ENCODE data around the gene SSTR3. TPM values are rescaled to one million over a fixed set of nuclear protein-coding genes. Genes with fewer than 3 reads are reported as not detected.
A peak's percentile ranks its signal among the peaks of the same experiment; 100 is the strongest.
"Not testable (repeated sequence)": the region's sequence is repeated elsewhere in the genome, so short reads cannot be mapped to it uniquely, and the experiment has no call there.

Gene SSTR3
- total and polyA plus RNA-seq, 3 donors from 2014 or later = 26.8 to 54.4 (median 40.1) TPM

GRCh38 chr22:37203354-37204044 lies 8.8 kb downstream of the SSTR3 start:
- no peaks in the 10 kb centered on the region for H3K36me3 ChIP-seq (ENCODE audit: low read depth, missing control alignments)
- intact Hi-C loops (cut with DNase I; ENCODE audit: low total_unique reads) = loop anchor here (5.0 kb wide), 1 partner anchor 41 kb away; no protein-coding TSS in a partner anchor
- H3K27me3 ChIP-seq = no peaks in the 10 kb centered on the region
- peaks cover 4% of the 10 kb centered on the region for H3K4me1 ChIP-seq
- H3K9me3 ChIP-seq = no peaks in the 10 kb centered on the region
- 67 to 74% methylated on average over 12 to 16 of the region's 16 CpGs for WGBS, 2 donors
- TF ChIP-seq POLR2A (IDR thresholded peaks at IDR 0.05) (no peak), CTCF (IDR thresholded peaks at IDR 0.05) (no peak)
- no peak for DNase-seq
- H3K27ac ChIP-seq = no peak overlapping the region
- no peak overlapping the region for H3K4me3 ChIP-seq

- TF ChIP-seq POLR2A (IDR thresholded peaks at IDR 0.05) (no peak), CTCF (IDR thresholded peaks at IDR 0.05) (no peak)
- 75 to 81% methylated on average over 5 to 10 of the region's 10 CpGs for WGBS, 2 donors
- no peaks in the 10 kb centered on the region for H3K9me3 ChIP-seq
- peaks cover 11% of the 10 kb centered on the region for H3K4me1 ChIP-seq
- no peak for DNase-seq
- no peak overlapping the region for H3K4me3 ChIP-seq
- intact Hi-C loops (cut with DNase I; ENCODE audit: low total_unique reads) = loop anchor here (5.0 kb wide), 1 partner anchor 40 kb away; no protein-coding TSS in a partner anchor
- H3K27ac ChIP-seq = no peak overlapping the region
- no peaks in the 10 kb centered on the region for H3K36me3 ChIP-seq (ENCODE audit: low read depth, missing control alignments)
- no peaks in the 10 kb centered on the region for H3K27me3 ChIP-seq
Observed at GRCh38 chr22:37202716-37203115, 9.6 kb downstream of the SSTR3 start.

- H3K4me1 ChIP-seq = peaks cover 18% of the 10 kb centered on the region
- intact Hi-C loops (cut with DNase I; ENCODE audit: low total_unique reads) = loop anchor here (5.0 kb wide), 1 partner anchor 40 kb away; no protein-coding TSS in a partner anchor
- H3K36me3 ChIP-seq (ENCODE audit: low read depth, missing control alignments) = no peaks in the 10 kb centered on the region
- no peak overlapping the region for H3K4me3 ChIP-seq
- no peaks in the 10 kb centered on the region for H3K27me3 ChIP-seq
- 79 to 90% methylated on average over 4 to 5 of the region's 5 CpGs for WGBS, 2 donors
- H3K27ac ChIP-seq = no peak overlapping the region
- DNase-seq = no peak
- no peaks in the 10 kb centered on the region for H3K9me3 ChIP-seq
- TF ChIP-seq CTCF (IDR thresholded peaks at IDR 0.05) (no peak), POLR2A (IDR thresholded peaks at IDR 0.05) (no peak)
Observed at GRCh38 chr22:37202001-37202555, 10.2 kb downstream of the SSTR3 start.

- not testable (repeated sequence) for H3K27ac ChIP-seq; H3K9me3 ChIP-seq; DNase-seq; H3K36me3 ChIP-seq (ENCODE audit: low read depth, missing control alignments); H3K27me3 ChIP-seq; H3K4me3 ChIP-seq
- intact Hi-C loops (cut with DNase I; ENCODE audit: low total_unique reads) = loop anchor here (5.0 kb wide), 1 partner anchor 39 kb away; no protein-coding TSS in a partner anchor
- WGBS, 2 donors = 94 to 98% methylated on average over 6 of the region's 6 CpGs
- peaks cover 24% of the 10 kb centered on the region for H3K4me1 ChIP-seq
Observed at GRCh38 chr22:37201443-37201820, 10.8 kb downstream of the SSTR3 start.

GRCh38 chr22:37199760-37200108 lies 12.5 kb downstream of the SSTR3 start:
- H3K27ac ChIP-seq = peak overlapping the region; percentile 12 to 18
- H3K4me3 ChIP-seq = peak overlapping the region; percentile 7 to 63
- WGBS, 2 donors = 9 to 18% methylated on average over 11 to 12 of the region's 12 CpGs
- intact Hi-C loops (cut with DNase I; ENCODE audit: low total_unique reads) = loop anchor here (5.0 kb wide), 1 partner anchor 37 kb away; no protein-coding TSS in a partner anchor
- H3K36me3 ChIP-seq (ENCODE audit: low read depth, missing control alignments) = no peaks in the 10 kb centered on the region
- peaks cover 31% of the 10 kb centered on the region for H3K4me1 ChIP-seq
- no peaks in the 10 kb centered on the region for H3K9me3 ChIP-seq
- DNase-seq = no peak
- no peaks in the 10 kb centered on the region for H3K27me3 ChIP-seq
- TF ChIP-seq POLR2A (IDR thresholded peaks at IDR 0.05) (no peak), CTCF (IDR thresholded peaks at IDR 0.05) (no peak)

All from testis (tissue), 3 donors.